Gastroesophageal sphincter (tissue), 4 donors: ENCODE data around the gene ARID1B. TPM values are rescaled to one million over a fixed set of nuclear protein-coding genes. Genes with fewer than 3 reads are reported as not detected.

ENCODE experiments used
- ATAC-seq: fragments of 150-250 bp; one replicate; pipeline ENCODE4 v1.9.1; 2016; ENCODE audit warnings: mild to moderate bottlenecking, moderate library complexity
- H3K27ac ChIP-seq, 4 donors: fragments of 200-600 bp; sonication (generic) in 3 of 4; 1 replicate in 3 of 4; 2 replicates in 1 of 4; pipeline ENCODE4 v1.5.1; 2016 to 2019
- H3K27me3 ChIP-seq: fragments of 200-600 bp; sonication (generic); one replicate; pipeline ENCODE4 v1.5.1; 2019
- H3K36me3 ChIP-seq, 2 donors: fragments of 200-600 bp; sonication (generic); one replicate each; pipeline ENCODE4 v1.5.1; 2019; ENCODE audit warnings: control low read depth in 1 of 2
- H3K4me1 ChIP-seq, 3 donors: fragments of 200-600 bp; sonication (generic); 1 replicate in 2 of 3; 2 replicates in 1 of 3; pipeline ENCODE4 v1.5.1; 2016 to 2019; ENCODE audit warnings: control low read depth in 2 of 3
- H3K4me3 ChIP-seq, 2 donors: fragments of 200-600 bp; sonication (generic); one replicate each; pipeline ENCODE4 v1.5.1; 2019; ENCODE audit warnings: mild to moderate bottlenecking in 1 of 2, moderate library complexity in 1 of 2
- H3K9me3 ChIP-seq, 3 donors: fragments of 200-600 bp; sonication (generic); one replicate each; pipeline ENCODE4 v1.5.1; 2017 to 2019; ENCODE audit warnings: control low read depth in 2 of 3
- CTCF ChIP-seq, 4 experiments: fragments of 200-600 bp in 2 of 4; fragments of 450-650 bp in 2 of 4; sonication (generic) in 1 of 4; IDR thresholded peaks; one replicate each; pipeline ENCODE4 v1.5.1; 2017 to 2019; ENCODE audit warnings: antibody characterized with exemption in 4 of 4, mild to moderate bottlenecking in 2 of 4, moderate library complexity in 2 of 4
- EP300 ChIP-seq: sonication (generic); formaldehyde crosslinking; IDR thresholded peaks from one replicate; pipeline ENCODE4 v1.6.1; 2017; ENCODE audit warnings: antibody characterized with exemption, mild to moderate bottlenecking
- POLR2A ChIP-seq, 2 donors: fragments of 450-650 bp; IDR thresholded peaks; one replicate each; pipeline ENCODE4 v1.6.1; 2017; ENCODE audit warnings: antibody characterized with exemption in 2 of 2, mild to moderate bottlenecking in 2 of 2, moderate library complexity in 1 of 2
- POLR2AphosphoS5 ChIP-seq: sonication (generic); formaldehyde crosslinking; IDR thresholded peaks from one replicate; pipeline ENCODE4 v1.6.1; 2017; ENCODE audit warnings: antibody characterized with exemption
- WGBS, 2 donors: methylation state at CpG; one replicate each; pipeline ENCODE4 v1.1.5; 2018; ENCODE audit warnings: low coverage in 1 of 2; 5-methylcytosine and 5-hydroxymethylcytosine counted together
- total RNA-seq, 4 donors: library from RNA; depleted of rRNA; stranded (reverse); fragments of >200 nt; gene quantifications; one replicate each; pipeline ENCODE4 v1.1.0, GENCODE V29; 2016

The ARID1B gene
- total RNA-seq, 4 donors from 2014 or later = 40.0 to 106 (median 79.7) TPM

- H3K9me3 ChIP-seq = no peaks in the 10 kb centered on the region
- no peak overlapping the region for H3K27ac ChIP-seq
- H3K27me3 ChIP-seq = no peaks in the 10 kb centered on the region
- TF ChIP-seq POLR2AphosphoS5 = no peak
- no peak for TF ChIP-seq CTCF (IDR thresholded peaks at IDR 0.05)
- TF ChIP-seq POLR2A (IDR thresholded peaks at IDR 0.05) = no peak
- WGBS, 2 donors = 93 to 100% methylated on average over 1 to 3 of the region's 4 CpGs
- no peak overlapping the region for H3K4me3 ChIP-seq
- H3K4me1 ChIP-seq = peaks cover 0 to 25% (median 9%) of the 10 kb centered on the region in 3 donors
- no peak for ATAC-seq
- no peaks in the 10 kb centered on the region for H3K36me3 ChIP-seq
Observed at GRCh38 chr6:157029980-157030690, 253.0 kb downstream of the ARID1B start.

- no peak for ATAC-seq
- no peaks in the 10 kb centered on the region for H3K9me3 ChIP-seq
- 86 to 100% methylated on average over 1 to 10 of the region's 10 CpGs for WGBS, 2 donors
- TF ChIP-seq POLR2A (IDR thresholded peaks at IDR 0.05) (no peak), CTCF (IDR thresholded peaks at IDR 0.05) (no peak), EP300 (no peak), POLR2AphosphoS5 (no peak)
- H3K36me3 ChIP-seq = no peaks in the 10 kb centered on the region
- H3K4me3 ChIP-seq = no peak overlapping the region
- no peaks in the 10 kb centered on the region for H3K27me3 ChIP-seq
- H3K4me1 ChIP-seq = peaks cover 3 to 31% (median 11%) of the 10 kb centered on the region in 3 donors
- H3K27ac ChIP-seq = no peak overlapping the region
Observed at GRCh38 chr6:157030755-157031154, 253.6 kb downstream of the ARID1B start.

- no peak overlapping the region for H3K27ac ChIP-seq
- H3K4me3 ChIP-seq = peak overlapping the region; percentile 41
- no peaks in the 10 kb centered on the region for H3K9me3 ChIP-seq
- no peak for ATAC-seq
- H3K27me3 ChIP-seq = no peaks in the 10 kb centered on the region
- TF ChIP-seq CTCF (IDR thresholded peaks at IDR 0.05) = no peak
- no peak for TF ChIP-seq EP300
- TF ChIP-seq POLR2A (IDR thresholded peaks at IDR 0.05) = no peak
- TF ChIP-seq POLR2AphosphoS5 = no peak
- H3K4me1 ChIP-seq = peaks cover 4 to 52% (median 13%) of the 10 kb centered on the region in 3 donors
- WGBS, 2 donors = 55 to 66% methylated on average over 4 of the region's 4 CpGs
- H3K36me3 ChIP-seq = no peaks in the 10 kb centered on the region
Observed at GRCh38 chr6:157032923-157033322, 255.7 kb downstream of the ARID1B start.

- no peak for ATAC-seq
- TF ChIP-seq POLR2AphosphoS5 (no peak), POLR2A (IDR thresholded peaks at IDR 0.05) (no peak), EP300 (no peak), CTCF (IDR thresholded peaks at IDR 0.05) (no peak)
- Histone ChIP-seq H3K27me3 (no peaks in the 10 kb centered on the region), H3K9me3 (no peaks in the 10 kb centered on the region), H3K4me3 (peak overlapping the region; percentile 41), H3K27ac (peak overlapping the region in 2 of 4 donors; percentile 51 to 53), H3K36me3 (no peaks in the 10 kb centered on the region), H3K4me1 (peaks cover 4 to 52% (median 13%) of the 10 kb centered on the region in 3 donors)
- WGBS, 2 donors = 6 to 8% methylated on average over 5 of the region's 5 CpGs
Observed at GRCh38 chr6:157033428-157034140, 256.4 kb downstream of the ARID1B start.
